ENCODE data around the gene AREL1. TPM values are rescaled to one million over a fixed set of nuclear protein-coding genes. Genes with fewer than 3 reads are reported as not detected.

The AREL1 gene
- total RNA-seq, 2 experiments from 2014 or later: 43.6 to 44.2 TPM

DNA sequence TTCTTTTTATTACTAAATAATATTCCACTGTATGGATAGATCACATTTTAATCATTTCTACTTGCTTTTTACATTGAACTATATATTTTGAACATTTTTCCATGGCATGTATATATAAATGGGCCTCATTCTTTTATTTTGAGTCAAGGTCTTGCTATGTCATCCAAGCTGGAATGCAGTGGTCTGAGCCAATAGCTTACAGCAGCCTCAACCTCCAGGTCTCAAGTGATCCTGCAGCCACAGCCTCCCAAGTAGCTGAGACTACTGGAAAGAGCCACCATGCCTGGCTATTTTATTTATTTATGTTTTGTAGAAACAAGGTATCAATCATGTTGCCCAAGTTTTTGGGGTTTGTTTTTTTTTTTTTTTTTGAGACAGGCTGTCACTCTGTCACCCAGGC, 7.6 kb upstream of the AREL1 start:
- H3K36me3 Mint-ChIP-seq: peaks cover 23% of the 10 kb centered on the region
- CTCF ChIA-PET: no interaction called here
- peaks cover 4% of the 10 kb centered on the region for H3K4me1 Mint-ChIP-seq
- ATAC-seq (no peak), DNase-seq (no peak)
- no peaks in the 10 kb centered on the region for H3K9me3 Mint-ChIP-seq (ENCODE audit: low read depth)
- no peaks in the 10 kb centered on the region for H3K27me3 Mint-ChIP-seq
- H3K27ac Mint-ChIP-seq: no peak overlapping the region
- H3K4me3 Mint-ChIP-seq: no peak overlapping the region

DNA sequence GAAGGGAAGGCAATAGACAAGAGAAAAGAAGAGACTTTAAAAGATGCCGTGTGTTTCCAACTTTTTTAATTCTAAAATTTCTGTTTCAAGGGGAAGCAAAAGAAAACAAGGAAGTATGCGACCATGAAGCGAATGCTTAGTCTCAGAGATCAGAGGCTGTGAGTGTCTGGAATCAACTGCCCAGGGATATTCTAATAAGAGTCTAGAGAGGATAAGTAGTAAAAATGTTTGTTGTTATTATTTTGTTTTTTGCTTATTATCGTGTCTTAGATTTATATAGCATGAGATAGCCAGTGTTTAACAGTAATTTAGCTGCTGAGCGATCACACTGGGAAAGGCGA, 485 bp upstream of the AREL1 start:
- H3K4me1 Mint-ChIP-seq: peaks cover 48% of the 10 kb centered on the region
- H3K36me3 Mint-ChIP-seq: peaks cover 13% of the 10 kb centered on the region
- ATAC-seq (no peak), DNase-seq (no peak)
- CTCF ChIA-PET: interaction anchor here (2.0 kb wide), 1 partner anchor 104 kb away, joined by 8 read pairs; no protein-coding TSS in a partner anchor
- H3K4me3 Mint-ChIP-seq: peak overlapping the region; percentile 99
- H3K27ac Mint-ChIP-seq: peak overlapping the region; percentile 96
- no peaks in the 10 kb centered on the region for H3K9me3 Mint-ChIP-seq (ENCODE audit: low read depth)
- H3K27me3 Mint-ChIP-seq: no peaks in the 10 kb centered on the region

DNA sequence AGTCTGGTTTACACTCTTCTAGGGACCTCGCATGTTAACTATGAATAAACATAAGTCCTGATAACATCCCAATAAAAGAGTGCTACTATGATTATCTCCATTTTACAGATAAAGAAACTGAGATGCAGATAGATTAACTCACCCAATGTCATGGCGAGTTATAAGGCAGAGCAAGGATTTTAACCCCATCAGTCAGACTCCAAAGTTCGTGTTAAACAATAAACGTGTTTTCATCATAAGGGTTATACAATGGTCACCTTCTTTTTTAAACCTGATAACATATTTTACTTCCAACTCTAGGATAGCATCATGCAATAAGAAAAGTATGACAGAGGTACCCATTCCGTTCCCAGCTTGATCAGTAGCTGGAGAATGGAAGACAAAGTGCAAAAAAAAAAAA, 1.2 kb downstream of the AREL1 start:
- Mint-ChIP-seq H3K9me3 (ENCODE audit: low read depth) (no peaks in the 10 kb centered on the region), H3K4me3 (peak overlapping the region; percentile 99), H3K4me1 (peaks cover 48% of the 10 kb centered on the region), H3K27me3 (no peaks in the 10 kb centered on the region), H3K36me3 (peaks cover 10% of the 10 kb centered on the region), H3K27ac (no peak overlapping the region)
- DNase-seq: no peak
- no peak for ATAC-seq
- CTCF ChIA-PET: no interaction called here

DNA sequence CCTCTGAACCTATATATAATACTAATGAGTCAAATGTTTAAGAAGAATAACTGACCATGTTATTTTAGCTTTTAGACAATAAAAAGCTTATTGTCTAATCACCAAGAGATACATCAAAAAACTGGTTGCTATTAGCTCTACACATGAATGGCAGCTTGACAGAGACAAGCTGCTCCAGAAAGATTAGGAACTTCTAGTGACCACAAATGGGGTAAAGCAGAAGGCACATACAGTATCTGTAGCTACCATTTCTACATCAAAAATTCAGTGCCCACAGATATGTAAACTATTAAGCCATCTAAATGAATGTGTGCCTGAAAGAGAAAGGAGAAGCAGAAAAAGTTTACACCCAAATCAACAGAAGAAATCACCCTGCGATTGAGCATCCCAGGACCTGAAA, 2.4 kb downstream of the AREL1 start:
- H3K36me3 Mint-ChIP-seq: peaks cover 6% of the 10 kb centered on the region
- DNase-seq: no peak
- no peak for ATAC-seq
- peak overlapping the region; percentile 23 for H3K4me3 Mint-ChIP-seq
- CTCF ChIA-PET: interaction anchor here (0.6 to 1.5 kb wide), 4 partner anchors 15 to 101 kb away, joined by 3 to 7 read pairs (median 3); no protein-coding TSS in a partner anchor
- no peak overlapping the region for H3K27ac Mint-ChIP-seq
- H3K27me3 Mint-ChIP-seq: no peaks in the 10 kb centered on the region
- H3K9me3 Mint-ChIP-seq (ENCODE audit: low read depth): no peaks in the 10 kb centered on the region
- peaks cover 44% of the 10 kb centered on the region for H3K4me1 Mint-ChIP-seq

DNA sequence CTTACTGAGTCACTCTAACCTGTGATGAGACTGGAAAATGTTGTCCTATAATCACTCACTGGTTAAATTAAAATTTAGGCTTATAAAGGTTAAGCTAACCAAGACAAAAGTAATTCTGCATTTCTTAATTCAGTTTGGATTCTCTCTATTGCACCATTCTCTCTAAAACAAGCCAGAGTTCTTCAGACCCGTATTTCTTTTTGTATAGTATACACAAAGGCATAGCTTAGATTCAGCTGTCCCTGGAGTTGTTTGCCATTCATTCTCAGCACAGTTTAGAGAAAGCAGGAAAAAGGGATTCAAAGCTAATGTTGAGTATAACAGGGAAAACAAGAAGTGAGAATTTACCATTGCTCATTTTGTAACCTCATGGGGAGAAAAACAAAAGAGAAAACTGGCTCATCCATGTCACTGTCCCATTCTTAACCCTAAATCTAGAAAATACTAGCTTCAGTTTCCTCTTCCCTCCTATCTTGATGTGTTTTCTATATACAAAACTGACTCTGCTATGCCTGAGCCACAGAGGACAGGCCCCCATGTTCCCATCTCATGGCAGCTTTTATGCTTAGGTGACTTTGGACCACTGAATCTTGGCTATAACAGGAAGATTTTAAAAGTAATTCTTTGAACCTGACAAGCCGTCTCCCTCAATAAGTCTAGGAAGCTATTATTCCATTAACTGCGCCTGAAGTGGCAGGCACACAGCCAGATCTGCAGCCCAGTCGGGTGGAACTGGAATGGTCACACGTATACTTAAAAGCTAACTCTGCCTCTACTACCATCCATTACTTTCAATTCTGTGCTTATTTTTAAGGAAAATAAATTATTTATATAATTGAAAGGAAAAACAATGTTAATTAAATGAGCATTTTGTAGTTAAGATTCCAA, 7.0 kb downstream of the AREL1 start:
- H3K9me3 Mint-ChIP-seq (ENCODE audit: low read depth): peaks cover 8% of the 10 kb centered on the region
- no peak overlapping the region for H3K4me3 Mint-ChIP-seq
- peaks cover 17% of the 10 kb centered on the region for H3K4me1 Mint-ChIP-seq
- no peak for DNase-seq
- ATAC-seq: no peak
- no peaks in the 10 kb centered on the region for H3K27me3 Mint-ChIP-seq
- H3K27ac Mint-ChIP-seq: no peak overlapping the region
- H3K36me3 Mint-ChIP-seq: peaks cover 32% of the 10 kb centered on the region
- CTCF ChIA-PET: interaction anchor here (1.0 to 1.4 kb wide), 2 partner anchors 11 to 57 kb away, joined by 4 read pairs; partner anchors contain the start of gene YLPM1

DNA sequence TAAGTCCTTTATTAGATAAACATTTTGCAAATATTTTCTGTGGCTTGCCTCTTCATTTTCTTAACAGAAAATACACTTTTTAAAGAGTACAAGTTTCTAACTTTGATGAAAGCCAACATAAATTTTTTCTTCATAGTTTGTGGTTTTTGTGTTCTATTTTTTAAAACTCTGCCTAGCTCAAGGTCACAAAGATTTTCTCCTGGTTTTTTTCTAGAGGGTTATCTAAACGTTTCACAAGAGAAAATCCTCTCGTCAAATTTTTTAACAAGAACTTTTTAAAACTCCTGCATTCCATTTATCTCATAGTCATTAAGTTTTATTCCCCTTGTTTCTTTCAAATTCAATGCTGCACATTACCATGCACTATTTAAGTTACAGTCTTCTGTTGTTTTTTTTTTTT, 8.2 kb downstream of the AREL1 start:
- H3K27ac Mint-ChIP-seq: no peak overlapping the region
- H3K4me3 Mint-ChIP-seq: no peak overlapping the region
- H3K27me3 Mint-ChIP-seq: no peaks in the 10 kb centered on the region
- ATAC-seq (no peak), DNase-seq (no peak)
- peaks cover 35% of the 10 kb centered on the region for H3K36me3 Mint-ChIP-seq
- peaks cover 8% of the 10 kb centered on the region for H3K9me3 Mint-ChIP-seq (ENCODE audit: low read depth)
- CTCF ChIA-PET: interaction anchor here (1.1 kb wide), 1 partner anchor 95 kb away, joined by 4 read pairs; no protein-coding TSS in a partner anchor
- H3K4me1 Mint-ChIP-seq: peaks cover 6% of the 10 kb centered on the region

DNA sequence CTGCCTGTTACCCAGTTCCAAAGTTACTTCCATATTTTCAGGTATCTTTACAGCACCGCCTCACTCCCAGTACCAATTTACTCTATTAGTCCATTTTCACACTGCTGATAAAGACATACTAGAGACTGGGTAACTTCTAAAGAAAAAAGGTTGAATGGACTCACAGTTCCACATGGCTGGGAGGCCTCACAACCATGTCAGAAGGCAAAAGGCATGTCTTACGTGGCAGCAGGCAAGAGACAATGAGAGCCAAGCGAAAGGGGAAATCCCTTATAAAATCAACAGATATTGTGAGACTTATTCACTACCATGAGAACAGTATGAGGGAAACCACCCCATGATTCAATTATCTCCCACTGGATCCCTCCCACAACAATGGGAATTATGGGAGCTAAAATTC, 9.8 kb downstream of the AREL1 start:
- Mint-ChIP-seq H3K27ac (no peak overlapping the region), H3K36me3 (peaks cover 35% of the 10 kb centered on the region), H3K27me3 (no peaks in the 10 kb centered on the region), H3K9me3 (ENCODE audit: low read depth) (peaks cover 8% of the 10 kb centered on the region), H3K4me1 (no peaks in the 10 kb centered on the region), H3K4me3 (no peak overlapping the region)
- CTCF ChIA-PET: no interaction called here
- DNase-seq (no peak), ATAC-seq (no peak)

DNA sequence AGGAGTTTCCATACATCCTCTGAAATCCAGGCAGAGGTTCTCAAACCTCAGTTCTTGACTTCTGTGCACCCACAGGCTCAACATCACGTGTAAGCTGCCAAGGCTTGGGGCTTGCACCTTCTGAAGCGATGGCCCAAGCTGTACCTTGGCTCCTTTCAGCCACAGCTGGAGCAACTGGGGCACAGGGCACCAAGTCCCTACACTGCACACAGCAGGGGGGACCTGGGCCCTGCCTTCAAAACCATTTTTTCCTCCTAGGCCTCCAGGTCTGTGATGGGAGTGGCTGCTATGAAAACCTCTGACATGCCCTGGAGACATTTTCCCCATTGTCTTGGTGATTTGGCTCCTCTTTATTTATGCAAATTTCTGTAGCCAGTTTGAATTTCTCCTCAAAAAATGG, 10.6 kb downstream of the AREL1 start:
- CTCF ChIA-PET: no interaction called here
- H3K4me3 Mint-ChIP-seq: no peak overlapping the region
- H3K27me3 Mint-ChIP-seq: no peaks in the 10 kb centered on the region
- H3K9me3 Mint-ChIP-seq (ENCODE audit: low read depth): peaks cover 8% of the 10 kb centered on the region
- ATAC-seq (no peak), DNase-seq (no peak)
- H3K27ac Mint-ChIP-seq: no peak overlapping the region
- no peaks in the 10 kb centered on the region for H3K4me1 Mint-ChIP-seq
- peaks cover 39% of the 10 kb centered on the region for H3K36me3 Mint-ChIP-seq

DNA sequence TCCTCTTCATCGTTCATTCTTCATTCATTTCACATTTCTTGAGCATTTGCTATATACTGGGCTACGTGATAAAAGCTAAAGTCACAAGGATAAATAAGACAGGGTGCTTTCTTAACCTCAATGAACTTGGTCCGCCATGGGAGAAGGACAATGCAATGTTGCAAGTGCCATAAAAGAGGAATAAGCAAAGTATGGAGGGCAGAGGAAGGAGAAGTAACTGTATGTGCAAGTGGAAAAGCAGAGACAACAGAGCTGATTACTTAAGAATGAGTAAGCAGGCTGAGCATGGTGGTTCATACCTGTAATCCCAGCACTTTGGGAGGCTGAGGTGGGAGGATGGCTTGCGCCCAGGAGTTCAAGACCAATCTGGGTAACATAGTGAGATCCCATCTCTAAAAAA, 14.4 kb downstream of the AREL1 start:
- ATAC-seq: no peak
- Mint-ChIP-seq H3K36me3 (peaks cover 31% of the 10 kb centered on the region), H3K4me1 (peaks cover 7% of the 10 kb centered on the region), H3K9me3 (ENCODE audit: low read depth) (peaks cover 8% of the 10 kb centered on the region), H3K4me3 (no peak overlapping the region), H3K27me3 (no peaks in the 10 kb centered on the region), H3K27ac (no peak overlapping the region)
- DNase-seq: no peak
- CTCF ChIA-PET: no interaction called here

DNA sequence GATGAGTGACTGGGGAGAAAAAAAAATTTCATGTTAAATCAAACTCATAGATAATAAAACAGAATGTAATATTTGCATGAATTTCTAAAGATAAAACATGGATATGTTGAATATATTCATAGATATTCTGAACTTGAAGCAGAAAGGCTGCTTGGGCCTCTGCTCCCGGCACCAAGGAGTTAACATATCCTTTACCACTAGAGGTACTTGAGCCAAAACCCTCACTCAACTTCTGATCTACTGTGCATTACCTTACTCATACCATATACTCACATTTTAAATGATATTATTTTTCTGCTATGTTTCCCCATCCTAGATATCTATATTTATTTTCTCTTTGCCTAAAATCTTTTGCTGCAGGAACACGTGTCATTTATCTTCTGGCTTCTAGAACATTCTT, 14.9 kb downstream of the AREL1 start:
- no peaks in the 10 kb centered on the region for H3K27me3 Mint-ChIP-seq
- H3K9me3 Mint-ChIP-seq (ENCODE audit: low read depth): peaks cover 6% of the 10 kb centered on the region
- ATAC-seq (no peak), DNase-seq (no peak)
- CTCF ChIA-PET: no interaction called here
- H3K4me1 Mint-ChIP-seq: peaks cover 8% of the 10 kb centered on the region
- H3K36me3 Mint-ChIP-seq: peaks cover 29% of the 10 kb centered on the region
- no peak overlapping the region for H3K4me3 Mint-ChIP-seq
- H3K27ac Mint-ChIP-seq: no peak overlapping the region

DNA sequence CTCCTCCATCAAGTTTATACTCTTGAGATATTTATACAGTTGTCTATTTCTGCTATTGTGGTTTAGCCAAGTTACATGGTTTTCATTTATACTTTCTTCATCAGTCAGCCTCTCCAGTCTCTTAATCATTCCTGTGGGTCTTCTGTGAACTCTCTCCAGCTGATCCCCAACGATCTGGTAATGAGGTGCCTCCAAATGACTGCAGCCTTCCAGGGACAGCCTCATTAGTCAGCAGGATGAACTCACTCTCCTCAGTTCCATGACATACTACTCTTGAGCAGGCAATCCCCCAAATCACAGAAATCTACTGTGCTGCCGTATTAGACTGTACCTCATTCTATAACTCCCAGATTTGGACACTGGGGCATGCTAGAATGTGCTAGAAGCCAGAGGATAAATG, 15.3 kb downstream of the AREL1 start:
- DNase-seq: no peak
- no peaks in the 10 kb centered on the region for H3K27me3 Mint-ChIP-seq
- ATAC-seq: no peak
- H3K4me3 Mint-ChIP-seq: no peak overlapping the region
- CTCF ChIA-PET: interaction anchor here (0.5 kb wide), 1 partner anchor 106 kb away, joined by 3 read pairs; no protein-coding TSS in a partner anchor
- no peak overlapping the region for H3K27ac Mint-ChIP-seq
- peaks cover 2% of the 10 kb centered on the region for H3K9me3 Mint-ChIP-seq (ENCODE audit: low read depth)
- H3K4me1 Mint-ChIP-seq: peaks cover 8% of the 10 kb centered on the region
- peaks cover 24% of the 10 kb centered on the region for H3K36me3 Mint-ChIP-seq

DNA sequence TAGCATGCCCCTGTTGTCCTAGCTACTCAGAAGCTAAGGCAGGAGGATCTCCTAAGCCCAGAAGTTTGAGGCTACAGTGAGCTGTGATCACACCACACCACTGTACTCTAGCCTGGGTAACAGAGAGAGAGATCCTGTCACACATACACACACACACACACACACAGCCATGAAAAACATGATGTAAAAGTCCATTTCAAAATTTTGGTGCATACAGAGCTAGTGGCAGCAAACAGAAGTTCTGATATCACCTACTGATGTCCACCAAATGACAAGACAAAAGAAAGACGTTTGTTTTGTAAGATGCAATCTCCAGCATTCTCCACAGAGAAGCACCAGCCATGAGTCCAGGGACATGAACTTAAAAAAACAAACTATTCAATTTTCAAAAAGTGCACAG, 15.9 kb downstream of the AREL1 start:
- Mint-ChIP-seq H3K36me3 (peaks cover 21% of the 10 kb centered on the region), H3K4me1 (peaks cover 8% of the 10 kb centered on the region), H3K27ac (no peak overlapping the region), H3K4me3 (no peak overlapping the region), H3K27me3 (no peaks in the 10 kb centered on the region), H3K9me3 (ENCODE audit: low read depth) (peaks cover 2% of the 10 kb centered on the region)
- CTCF ChIA-PET: interaction anchor here (0.5 to 1.2 kb wide), 2 partner anchors 88 to 106 kb away, joined by 3 read pairs; no protein-coding TSS in a partner anchor
- ATAC-seq (no peak), DNase-seq (no peak)

DNA sequence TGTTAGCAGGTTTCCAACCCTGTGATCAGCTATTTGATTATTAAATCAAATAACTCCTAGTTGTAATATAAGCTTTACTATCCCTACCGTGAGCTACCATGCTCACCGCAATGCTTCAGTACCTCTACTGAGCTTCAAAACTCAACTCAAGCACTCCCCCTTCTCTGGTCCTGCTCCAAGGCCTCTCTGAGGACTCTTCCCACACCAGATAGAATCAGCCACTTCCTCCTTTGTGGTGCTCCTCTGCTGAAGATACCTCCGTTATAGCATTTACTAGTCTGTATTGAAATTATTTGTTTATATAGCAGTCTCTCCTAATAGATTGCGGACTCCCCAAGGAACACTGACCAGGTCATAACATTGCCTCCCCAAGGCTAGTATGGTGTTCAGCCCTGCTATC, 17.5 kb downstream of the AREL1 start:
- Mint-ChIP-seq H3K4me1 (peaks cover 8% of the 10 kb centered on the region), H3K27me3 (no peaks in the 10 kb centered on the region), H3K36me3 (peaks cover 13% of the 10 kb centered on the region), H3K4me3 (no peak overlapping the region), H3K27ac (no peak overlapping the region), H3K9me3 (ENCODE audit: low read depth) (no peaks in the 10 kb centered on the region)
- DNase-seq (no peak), ATAC-seq (no peak)
- CTCF ChIA-PET: interaction anchor here (1.4 kb wide), 1 partner anchor 10 kb away, joined by 3 read pairs; no protein-coding TSS in a partner anchor

DNA sequence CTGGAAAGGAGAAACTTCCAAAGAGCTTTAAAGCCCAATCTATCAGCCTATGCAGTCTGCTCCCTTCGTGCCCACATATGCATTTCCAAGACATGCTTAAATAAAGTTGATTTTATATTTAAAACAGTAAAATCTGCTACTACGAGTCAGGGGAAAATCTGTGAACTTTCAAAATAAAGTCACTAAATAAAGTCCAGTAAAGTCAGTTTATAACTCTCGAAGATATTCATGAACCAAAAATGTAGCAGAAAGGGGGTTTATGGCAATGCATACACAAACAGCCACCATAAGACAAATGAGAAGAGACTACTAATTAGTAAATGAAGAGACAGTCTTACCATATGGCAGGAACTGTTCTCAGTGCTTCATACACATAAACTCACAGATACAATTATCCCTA, 19.7 kb downstream of the AREL1 start:
- no peak overlapping the region for H3K4me3 Mint-ChIP-seq
- peaks cover 20% of the 10 kb centered on the region for H3K36me3 Mint-ChIP-seq
- no peaks in the 10 kb centered on the region for H3K27me3 Mint-ChIP-seq
- peaks cover 8% of the 10 kb centered on the region for H3K4me1 Mint-ChIP-seq
- no peak for ATAC-seq
- no peak for DNase-seq
- H3K9me3 Mint-ChIP-seq (ENCODE audit: low read depth): no peaks in the 10 kb centered on the region
- H3K27ac Mint-ChIP-seq: no peak overlapping the region
- CTCF ChIA-PET: no interaction called here

Data from activated CD8-positive, alpha-beta memory T cell treated with anti-CD3 and anti-CD28 coated beads, Interleukin-2, amount 10 ng/mL, durations not matched to agents 7 days and 5 days (primary cell).